Endothelial cell (in vitro differentiated cells): ENCODE measurements around the gene MRPS34. TPM values are rescaled to one million over a fixed set of nuclear protein-coding genes. Genes with fewer than 3 reads are reported as not detected.

ENCODE experiments used
- DNase-seq: peaks from one replicate; pipeline ENCODE4 v3.0.0; 2021; ENCODE audit warnings: low spot score
- H3K27ac Mint-ChIP-seq: one replicate; pipeline ENCODE4 v1.8.0; 2021; ENCODE audit warnings: mixed read lengths, inconsistent platforms; ENCODE audit not compliant: unreplicated experiment
- H3K27me3 Mint-ChIP-seq: one replicate; pipeline ENCODE4 v1.8.0; 2021; ENCODE audit warnings: mild to moderate bottlenecking, moderate library complexity, mixed read lengths, inconsistent platforms; ENCODE audit not compliant: unreplicated experiment
- H3K36me3 Mint-ChIP-seq: one replicate; pipeline ENCODE4 v1.8.0; 2021; ENCODE audit warnings: mild to moderate bottlenecking, low read depth, mixed read lengths, inconsistent platforms; ENCODE audit not compliant: unreplicated experiment
- H3K4me1 Mint-ChIP-seq: one replicate; pipeline ENCODE4 v1.8.0; 2021; ENCODE audit warnings: mild to moderate bottlenecking, mixed read lengths, inconsistent platforms; ENCODE audit not compliant: unreplicated experiment
- H3K4me3 Mint-ChIP-seq: one replicate; pipeline ENCODE4 v1.8.0; 2021; ENCODE audit warnings: mild to moderate bottlenecking, mixed read lengths, inconsistent platforms; ENCODE audit not compliant: unreplicated experiment
- H3K9me3 Mint-ChIP-seq: one replicate; pipeline ENCODE4 v1.8.0; 2021; ENCODE audit warnings: mixed read lengths, inconsistent platforms; ENCODE audit not compliant: unreplicated experiment
- total RNA-seq: library from RNA; stranded (reverse); fragmentation: NEBNext Ultra II Directional; extraction: Animal tissue kit (Norgen Biotek cat#: 25700); gene quantifications from one replicate; pipeline ENCODE4 v1.2.1, GENCODE V29; 2021; ENCODE audit not compliant: unreplicated experiment
- TF ChIP-seq, protein P1 (sequence below): fragments of 200-600 bp; sonication (generic); IDR thresholded peaks from one replicate; pipeline ENCODE4 v1.5.0; 2021; ENCODE audit warnings: antibody characterized with exemption; ENCODE audit not compliant: unreplicated experiment

Gene MRPS34
- total RNA-seq, 1 donor from 2014 or later = 62.7 TPM

DNA sequence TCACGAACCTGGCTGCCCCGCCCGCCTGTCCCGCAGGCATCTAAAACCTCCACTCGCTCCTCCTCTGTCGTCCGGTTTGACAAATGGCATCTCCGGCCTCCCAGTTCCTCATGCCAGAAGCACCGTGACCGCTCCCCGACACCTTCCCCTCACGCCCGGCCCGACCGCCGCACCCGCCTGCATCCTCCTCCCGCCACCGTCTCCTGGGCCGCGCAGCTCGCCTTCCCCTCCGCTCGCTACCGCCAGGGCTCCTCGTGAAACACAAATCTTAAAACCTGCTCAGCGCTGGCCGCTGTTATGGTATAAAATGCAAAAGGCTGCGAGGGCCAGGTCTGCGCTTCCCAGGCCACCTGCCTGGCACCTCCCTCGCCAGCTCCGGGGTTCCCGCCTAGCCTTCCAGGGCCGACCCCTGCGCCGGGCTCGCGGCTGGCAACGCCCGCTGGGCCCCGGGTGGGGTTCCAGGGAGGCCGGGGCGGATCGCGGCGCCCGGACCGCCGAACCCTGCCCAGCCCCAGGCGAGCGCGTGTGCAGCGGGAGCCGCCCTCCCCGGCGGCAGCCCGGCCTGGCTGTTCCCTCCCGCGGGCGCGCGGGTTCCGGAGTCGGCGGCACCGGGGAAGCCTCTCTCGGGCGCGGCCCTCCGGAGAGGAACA, 8.9 kb upstream of the MRPS34 start:
- H3K27me3 Mint-ChIP-seq = peaks cover 6% of the 10 kb centered on the region
- H3K36me3 Mint-ChIP-seq = no peaks in the 10 kb centered on the region
- peaks cover 13% of the 10 kb centered on the region for H3K4me1 Mint-ChIP-seq
- DNase-seq = peak; percentile 36
- no peaks in the 10 kb centered on the region for H3K9me3 Mint-ChIP-seq
- TF ChIP-seq, protein P1, sequence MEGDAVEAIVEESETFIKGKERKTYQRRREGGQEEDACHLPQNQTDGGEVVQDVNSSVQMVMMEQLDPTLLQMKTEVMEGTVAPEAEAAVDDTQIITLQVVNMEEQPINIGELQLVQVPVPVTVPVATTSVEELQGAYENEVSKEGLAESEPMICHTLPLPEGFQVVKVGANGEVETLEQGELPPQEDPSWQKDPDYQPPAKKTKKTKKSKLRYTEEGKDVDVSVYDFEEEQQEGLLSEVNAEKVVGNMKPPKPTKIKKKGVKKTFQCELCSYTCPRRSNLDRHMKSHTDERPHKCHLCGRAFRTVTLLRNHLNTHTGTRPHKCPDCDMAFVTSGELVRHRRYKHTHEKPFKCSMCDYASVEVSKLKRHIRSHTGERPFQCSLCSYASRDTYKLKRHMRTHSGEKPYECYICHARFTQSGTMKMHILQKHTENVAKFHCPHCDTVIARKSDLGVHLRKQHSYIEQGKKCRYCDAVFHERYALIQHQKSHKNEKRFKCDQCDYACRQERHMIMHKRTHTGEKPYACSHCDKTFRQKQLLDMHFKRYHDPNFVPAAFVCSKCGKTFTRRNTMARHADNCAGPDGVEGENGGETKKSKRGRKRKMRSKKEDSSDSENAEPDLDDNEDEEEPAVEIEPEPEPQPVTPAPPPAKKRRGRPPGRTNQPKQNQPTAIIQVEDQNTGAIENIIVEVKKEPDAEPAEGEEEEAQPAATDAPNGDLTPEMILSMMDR = peak; percentile 34
- H3K4me3 Mint-ChIP-seq = peak overlapping the region; percentile 94
- peak overlapping the region; percentile 30 for H3K27ac Mint-ChIP-seq

DNA sequence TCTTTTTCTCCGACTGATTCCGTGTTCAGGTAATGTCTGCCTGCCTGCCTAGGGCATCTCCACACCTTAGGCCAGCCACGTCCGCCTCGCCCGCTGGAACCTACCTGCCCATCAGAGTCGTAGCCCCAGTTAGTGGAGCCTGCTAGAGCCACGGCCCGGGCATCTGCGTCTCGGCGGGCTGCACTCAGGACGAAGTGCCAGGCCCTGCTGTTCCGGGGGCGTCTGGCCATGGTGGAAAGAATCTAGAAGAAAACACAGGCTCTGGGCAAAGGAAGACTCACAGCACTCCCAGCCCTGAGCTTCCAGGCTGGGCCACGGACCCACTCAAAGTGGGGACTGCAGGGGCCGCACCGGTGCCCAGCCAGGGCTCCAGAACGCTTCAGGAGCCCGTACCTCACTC, 8.3 kb upstream of the MRPS34 start:
- TF ChIP-seq, protein P1 = no peak
- H3K27ac Mint-ChIP-seq = peak overlapping the region; percentile 30

DNA sequence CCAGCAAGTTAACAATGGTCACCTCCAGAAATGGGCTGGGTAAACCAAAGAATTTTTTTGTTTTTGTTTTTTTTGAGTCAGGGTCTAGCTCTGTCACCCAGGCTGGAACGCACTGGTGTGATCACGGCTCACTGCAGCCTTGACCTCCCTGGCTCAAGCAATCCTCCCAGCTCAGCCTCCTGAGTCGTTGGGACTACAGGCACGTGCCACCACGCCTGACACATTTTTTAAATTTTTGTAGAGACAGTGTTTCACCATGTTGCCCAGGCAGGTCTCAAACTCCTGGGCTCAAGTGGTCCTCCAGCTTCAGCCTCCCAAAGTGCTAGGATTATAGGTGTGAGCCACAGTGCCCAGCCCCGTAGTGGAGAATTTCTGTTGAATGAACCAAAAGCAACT, 7.7 kb upstream of the MRPS34 start:
- Mint-ChIP-seq H3K27ac (no peak overlapping the region), H3K27me3 (peaks cover 6% of the 10 kb centered on the region), H3K4me3 (peak overlapping the region; percentile 94), H3K9me3 (no peaks in the 10 kb centered on the region), H3K4me1 (peaks cover 13% of the 10 kb centered on the region), H3K36me3 (no peaks in the 10 kb centered on the region)
- TF ChIP-seq, protein P1 = no peak
- DNase-seq = no peak

More for the DNA sequence above, 8.3 kb upstream of the MRPS34 start:
- no peaks in the 10 kb centered on the region for H3K9me3 Mint-ChIP-seq
- H3K36me3 Mint-ChIP-seq = no peaks in the 10 kb centered on the region
- no peak for DNase-seq
- peaks cover 6% of the 10 kb centered on the region for H3K27me3 Mint-ChIP-seq
- H3K4me1 Mint-ChIP-seq = peaks cover 13% of the 10 kb centered on the region
- H3K4me3 Mint-ChIP-seq = peak overlapping the region; percentile 94

GRCh38 chr16:1779741-1780676, 7.1 kb upstream of the MRPS34 start:
- TF ChIP-seq, protein P1 = no peak
- no peak for DNase-seq
- Mint-ChIP-seq H3K4me3 (peak overlapping the region; percentile 47), H3K36me3 (no peaks in the 10 kb centered on the region), H3K4me1 (peaks cover 13% of the 10 kb centered on the region), H3K27ac (no peak overlapping the region), H3K9me3 (no peaks in the 10 kb centered on the region), H3K27me3 (peaks cover 6% of the 10 kb centered on the region)

GRCh38 chr16:1779234-1779701, 6.3 kb upstream of the MRPS34 start:
- TF ChIP-seq, protein P1 = no peak
- peaks cover 6% of the 10 kb centered on the region for H3K27me3 Mint-ChIP-seq
- H3K36me3 Mint-ChIP-seq = no peaks in the 10 kb centered on the region
- H3K4me3 Mint-ChIP-seq = no peak overlapping the region
- DNase-seq = no peak
- no peaks in the 10 kb centered on the region for H3K9me3 Mint-ChIP-seq
- H3K27ac Mint-ChIP-seq = peak overlapping the region; percentile 78
- peaks cover 13% of the 10 kb centered on the region for H3K4me1 Mint-ChIP-seq
